Mesendoderm (in vitro differentiated cells): Measurements from ENCODE around the gene FLNB.

Source experiments
- DNase-seq: peaks from one replicate; pipeline ENCODE4 v3.0.0; 2013
- H2AK5ac ChIP-seq: 2 replicates; pipeline ENCODE4 v1.6.1; 2013; ENCODE audit warnings: low read length, inconsistent platforms
- H2BK120ac ChIP-seq: 2 replicates; pipeline ENCODE4 v1.6.1; 2013; ENCODE audit warnings: low read depth, mild to moderate bottlenecking, low read length, moderate library complexity, mixed read lengths
- H2BK15ac ChIP-seq: replicated peaks from 2 replicates; pipeline ENCODE4 v1.6.1; 2013; ENCODE audit warnings: low read depth, mild to moderate bottlenecking, moderate library complexity
- H2BK5ac ChIP-seq: 2 replicates; pipeline ENCODE4 v1.6.1; 2013; ENCODE audit warnings: low read length, inconsistent platforms
- H3K18ac ChIP-seq: 2 replicates; pipeline ENCODE4 v1.6.1; 2013; ENCODE audit warnings: mild to moderate bottlenecking, low read length, mixed read lengths
- H3K23ac ChIP-seq: one replicate; pipeline ENCODE4 v1.6.1; 2013; ENCODE audit warnings: low read length
- H3K27ac ChIP-seq: 2 replicates; pipeline ENCODE4 v1.5.1; 2013; ENCODE audit warnings: low read depth, mild to moderate bottlenecking, inconsistent platforms, low read length, moderate library complexity
- H3K27me3 ChIP-seq: 2 replicates; pipeline ENCODE4 v1.6.1; 2013; ENCODE audit warnings: low read length, control low read depth, mild to moderate bottlenecking, inconsistent platforms; ENCODE audit not compliant: insufficient read depth, poor library complexity
- H3K36me3 ChIP-seq: 2 replicates; pipeline ENCODE4 v1.6.1; 2013; ENCODE audit warnings: low read length, inconsistent platforms; ENCODE audit not compliant: control insufficient read depth, insufficient read depth
- H3K4ac ChIP-seq: one replicate; pipeline ENCODE4 v1.6.1; 2013; ENCODE audit warnings: low read depth, mild to moderate bottlenecking, low read length, moderate library complexity
- H3K4me1 ChIP-seq: 2 replicates; pipeline ENCODE4 v1.6.1; 2013; ENCODE audit warnings: low read depth, low read length, inconsistent platforms; ENCODE audit not compliant: control insufficient read depth
- H3K4me2 ChIP-seq: 2 replicates; pipeline ENCODE4 v1.6.1; 2013; ENCODE audit warnings: low read length
- H3K4me3 ChIP-seq: 2 replicates; pipeline ENCODE4 v1.5.1; 2013; ENCODE audit warnings: mild to moderate bottlenecking, low read length
- H3K56ac ChIP-seq: one replicate; pipeline ENCODE4 v1.6.1; 2013; ENCODE audit warnings: low read length
- H3K79me1 ChIP-seq: 2 replicates; pipeline ENCODE4 v1.6.1; 2013; ENCODE audit warnings: low read length, inconsistent platforms
- H3K79me2 ChIP-seq: 2 replicates; pipeline ENCODE4 v1.6.1; 2013; ENCODE audit warnings: mild to moderate bottlenecking, low read length; ENCODE audit not compliant: control insufficient read depth, insufficient read depth
- H3K9ac ChIP-seq: 2 replicates; pipeline ENCODE4 v1.6.1; 2013; ENCODE audit warnings: low read length, inconsistent platforms
- H4K5ac ChIP-seq: one replicate; pipeline ENCODE4 v1.6.1; 2013; ENCODE audit warnings: low read length
- H4K8ac ChIP-seq: one replicate; pipeline ENCODE4 v1.6.1; 2013; ENCODE audit warnings: low read depth, mild to moderate bottlenecking, control low read depth, low read length, moderate library complexity
- WGBS: extraction: QIAGEN DNeasy Blood & Tissue Kit; methylation state at CpG from one replicate; pipeline ENCODE4 v1.1.7; 2013; ENCODE audit warnings: low lambda C conversion rate, missing lambda C conversion rate; ENCODE audit not compliant: insufficient coverage; ENCODE audit errors: extremely low coverage; 5-methylcytosine and 5-hydroxymethylcytosine counted together

Gene FLNB

GRCh38 chr3:58150130-58150809, 142.0 kb downstream of the FLNB start:
- Histone ChIP-seq H3K79me1 (no peaks in the 10 kb centered on the region), H3K79me2 (no peaks in the 10 kb centered on the region), H3K27ac (no peak overlapping the region), H3K4me2 (no peak overlapping the region), H4K5ac (no peak overlapping the region), H3K27me3 (no peaks in the 10 kb centered on the region), H3K4me1 (no peaks in the 10 kb centered on the region), H2BK5ac (no peak overlapping the region), H3K18ac (no peak overlapping the region), H3K56ac (no peak overlapping the region), H3K36me3 (peaks cover 17% of the 10 kb centered on the region), H2AK5ac (no peak overlapping the region), H2BK15ac (no peak overlapping the region), H3K23ac (no peak overlapping the region), H3K4ac (no peak overlapping the region), H3K4me3 (no peak overlapping the region), H2BK120ac (no peak overlapping the region), H3K9ac (no peak overlapping the region), H4K8ac (no peak overlapping the region)
- WGBS = no CpG with 5 or more reads among the region's 14 CpGs
- no peak for DNase-seq

DNA sequence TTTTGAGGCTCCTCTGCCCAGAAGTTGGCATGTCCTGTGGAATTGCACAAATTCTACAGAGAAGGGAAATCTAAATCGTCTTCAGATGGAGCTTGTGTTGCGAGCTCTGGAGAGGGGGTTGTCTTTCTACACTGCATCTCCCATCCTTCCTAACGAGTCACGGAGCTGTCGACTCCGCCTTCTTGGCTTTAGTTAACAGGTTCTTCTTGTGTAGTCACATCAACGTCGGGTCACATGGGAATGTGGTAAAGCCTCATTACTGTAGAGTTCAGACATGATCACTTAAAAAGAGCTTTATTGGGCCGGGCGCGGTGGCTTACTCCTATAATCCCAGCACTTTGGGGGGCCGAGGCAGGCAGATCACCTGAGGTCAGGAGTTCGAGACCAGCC, 142.6 kb downstream of the FLNB start:
- Histone ChIP-seq H2BK120ac (no peak overlapping the region), H3K23ac (no peak overlapping the region), H3K56ac (no peak overlapping the region), H3K4ac (no peak overlapping the region), H2BK15ac (no peak overlapping the region), H3K79me1 (no peaks in the 10 kb centered on the region), H4K5ac (no peak overlapping the region), H3K9ac (no peak overlapping the region), H3K79me2 (no peaks in the 10 kb centered on the region), H3K4me1 (no peaks in the 10 kb centered on the region), H2BK5ac (no peak overlapping the region), H3K4me3 (no peak overlapping the region), H3K27me3 (no peaks in the 10 kb centered on the region), H3K27ac (no peak overlapping the region), H3K18ac (no peak overlapping the region), H2AK5ac (no peak overlapping the region), H3K36me3 (peaks cover 14% of the 10 kb centered on the region), H4K8ac (no peak overlapping the region), H3K4me2 (no peak overlapping the region)
- WGBS = no CpG with 5 or more reads among the region's 13 CpGs
- no peak for DNase-seq

GRCh38 chr3:58151637-58152036, 143.4 kb downstream of the FLNB start:
- WGBS = no CpG with 5 or more reads among the region's 3 CpGs

GRCh38 chr3:58152225-58153015, 144.2 kb downstream of the FLNB start:
- Histone ChIP-seq H3K4me1 (no peaks in the 10 kb centered on the region), H3K23ac (no peak overlapping the region), H3K79me1 (no peaks in the 10 kb centered on the region), H2BK15ac (no peak overlapping the region), H3K27ac (no peak overlapping the region), H2AK5ac (no peak overlapping the region), H3K4me2 (no peak overlapping the region), H3K9ac (no peak overlapping the region), H3K27me3 (no peaks in the 10 kb centered on the region), H4K8ac (no peak overlapping the region), H2BK120ac (no peak overlapping the region), H3K4me3 (no peak overlapping the region), H3K18ac (no peak overlapping the region), H3K79me2 (no peaks in the 10 kb centered on the region), H3K4ac (no peak overlapping the region), H3K36me3 (peaks cover 11% of the 10 kb centered on the region), H3K56ac (no peak overlapping the region), H2BK5ac (no peak overlapping the region), H4K5ac (no peak overlapping the region)
- no CpG with 5 or more reads among the region's 17 CpGs for WGBS
- no peak for DNase-seq

More at GRCh38 chr3:58151637-58152036, 143.4 kb downstream of the FLNB start:
- no peaks in the 10 kb centered on the region for H3K4me1 ChIP-seq
- no peak overlapping the region for H3K4me3 ChIP-seq
- no peak overlapping the region for H3K23ac ChIP-seq
- no peak for DNase-seq
- H2AK5ac ChIP-seq = no peak overlapping the region
- H3K27ac ChIP-seq = no peak overlapping the region
- H4K5ac ChIP-seq = no peak overlapping the region
- H3K4ac ChIP-seq = no peak overlapping the region
- H4K8ac ChIP-seq = no peak overlapping the region
- no peak overlapping the region for H3K56ac ChIP-seq
- no peaks in the 10 kb centered on the region for H3K79me1 ChIP-seq
- H2BK5ac ChIP-seq = no peak overlapping the region
- H3K9ac ChIP-seq = no peak overlapping the region
- H3K79me2 ChIP-seq = no peaks in the 10 kb centered on the region
- H3K4me2 ChIP-seq = no peak overlapping the region
- no peak overlapping the region for H3K18ac ChIP-seq
- no peaks in the 10 kb centered on the region for H3K27me3 ChIP-seq
- no peak overlapping the region for H2BK120ac ChIP-seq
- peaks cover 11% of the 10 kb centered on the region for H3K36me3 ChIP-seq
- H2BK15ac ChIP-seq = no peak overlapping the region

DNA sequence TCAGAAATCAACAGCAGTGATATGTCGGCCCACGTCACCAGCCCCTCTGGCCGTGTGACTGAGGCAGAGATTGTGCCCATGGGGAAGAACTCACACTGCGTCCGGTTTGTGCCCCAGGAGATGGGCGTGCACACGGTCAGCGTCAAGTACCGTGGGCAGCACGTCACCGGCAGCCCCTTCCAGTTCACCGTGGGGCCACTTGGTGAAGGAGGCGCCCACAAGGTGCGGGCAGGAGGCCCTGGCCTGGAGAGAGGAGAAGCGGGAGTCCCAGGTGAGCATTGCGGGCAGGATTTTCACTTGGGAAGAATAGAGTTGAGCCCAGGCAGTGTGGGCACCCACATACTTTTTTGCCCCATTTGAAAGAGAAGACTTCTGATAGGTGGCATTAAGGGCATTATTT, 145.1 kb downstream of the FLNB start:
- Histone ChIP-seq H3K4me2 (no peak overlapping the region), H3K79me2 (no peaks in the 10 kb centered on the region), H4K8ac (no peak overlapping the region), H2BK5ac (no peak overlapping the region), H3K23ac (no peak overlapping the region), H3K27ac (no peak overlapping the region), H3K36me3 (peaks cover 11% of the 10 kb centered on the region), H2BK120ac (no peak overlapping the region), H3K79me1 (no peaks in the 10 kb centered on the region), H3K4ac (no peak overlapping the region), H3K4me3 (no peak overlapping the region), H3K9ac (no peak overlapping the region), H3K56ac (no peak overlapping the region), H4K5ac (no peak overlapping the region), H2AK5ac (no peak overlapping the region), H2BK15ac (no peak overlapping the region), H3K4me1 (no peaks in the 10 kb centered on the region), H3K18ac (no peak overlapping the region), H3K27me3 (no peaks in the 10 kb centered on the region)
- no CpG with 5 or more reads among the region's 16 CpGs for WGBS
- no peak for DNase-seq
